Endothelial cell of umbilical vein (primary cell): Measurements from ENCODE around the gene CILP. TPM values are rescaled to one million over a fixed set of nuclear protein-coding genes. Genes with fewer than 3 reads are reported as not detected.

Experiments
- BruUV-seq: library from RNA; stranded (reverse); fragments of 400-500 nt; replicated peaks from 2 replicates; lab custom pipeline; 2021; lab: Mats Ljungman, UMichigan
- CTCF ChIA-PET: fragments of 300-600, 350-600 bp; sonication (Branson Sonifier 250); formaldehyde crosslinking; loops from one replicate; lab custom pipeline; 2021; ENCODE audit warnings: antibody characterized with exemption, inconsistent platforms; lab: Charles Lee
- POLR2A ChIA-PET: fragments of 300-600, 350-600 bp; sonication (Branson Sonifier 250); formaldehyde crosslinking; loops from one replicate; lab custom pipeline; 2021; ENCODE audit warnings: antibody characterized with exemption, inconsistent platforms; lab: Charles Lee
- DNase-seq: peaks from one replicate; pipeline ENCODE4 v3.0.0-alpha.2; 2011; ENCODE audit warnings: low read depth, low spot score
- FAIRE-seq: peaks from 2 replicates; lab custom pipeline; 2011; peaks lifted over from hg19 to GRCh38; lab: Jason Lieb, UNC
- H2AFZ ChIP-seq: 2 replicates; pipeline ENCODE4 v1.6.0; 2012; ENCODE audit warnings: low read depth, low read length, control low read depth, inconsistent platforms
- H3K27ac ChIP-seq: 2 replicates; pipeline ENCODE4 v1.5.1; 2011; ENCODE audit warnings: low read depth, mild to moderate bottlenecking, control low read depth, low read length, moderate library complexity; ENCODE audit not compliant: insufficient read depth
- H3K27me3 ChIP-seq, 2 experiments: 2 replicates each; pipeline versions ENCODE4 v1.6.0 to v1.6.1; 2011; ENCODE audit warnings: low read length in 2 of 2, mixed read lengths in 1 of 2; ENCODE audit not compliant: control insufficient read depth in 2 of 2, insufficient read depth in 2 of 2
- H3K36me3 ChIP-seq, 2 experiments: 2 replicates in 1 of 2; 3 replicates in 1 of 2; pipeline ENCODE4 v1.5.1; 2011; ENCODE audit warnings: low read length in 2 of 2, mild to moderate bottlenecking in 1 of 2, moderate library complexity in 1 of 2; ENCODE audit not compliant: control insufficient read depth in 2 of 2, insufficient read depth in 2 of 2; ENCODE audit errors: extremely low read depth in 1 of 2
- H3K4me1 ChIP-seq: 3 replicates; pipeline ENCODE4 v1.5.1; 2011; ENCODE audit warnings: mild to moderate bottlenecking, low read length; ENCODE audit not compliant: control insufficient read depth, insufficient read depth; ENCODE audit errors: extremely low read depth
- H3K4me2 ChIP-seq: 2 replicates; pipeline ENCODE4 v1.6.1; 2011; ENCODE audit warnings: low read length, control low read depth, mixed read lengths; ENCODE audit not compliant: insufficient read depth
- H3K4me3 ChIP-seq, 3 experiments: fragments of 200-600 bp in 1 of 3; sonication (generic), shearing (Covaris generic) in 1 of 3; replicated peaks in 1 of 3; 2 replicates each; pipeline ENCODE4 v1.5.1; 2011 to 2016; ENCODE audit warnings: control low read depth in 3 of 3, low read length in 3 of 3, mild to moderate bottlenecking in 2 of 3, inconsistent platforms in 1 of 3, low read depth in 1 of 3, moderate library complexity in 1 of 3; ENCODE audit not compliant: insufficient read depth in 1 of 3
- H3K79me2 ChIP-seq: 2 replicates; pipeline ENCODE4 v1.6.0; 2012; ENCODE audit warnings: low read length, inconsistent platforms; ENCODE audit not compliant: control insufficient read depth, insufficient read depth
- H3K9ac ChIP-seq: replicated peaks from 2 replicates; pipeline ENCODE3; 2011; ENCODE audit warnings: low read length, control low read depth; ENCODE audit not compliant: insufficient read depth; ENCODE audit errors: extremely low read depth
- H3K9me1 ChIP-seq: replicated peaks from 3 replicates; pipeline ENCODE4 v1.6.0; 2011; ENCODE audit warnings: mild to moderate bottlenecking, low read length; ENCODE audit not compliant: control insufficient read depth, insufficient read depth; ENCODE audit errors: extremely low read depth
- H3K9me3 ChIP-seq: replicated peaks from 2 replicates; pipeline ENCODE4 v1.5.1; 2012; ENCODE audit warnings: low read length, inconsistent platforms; ENCODE audit not compliant: control insufficient read depth, insufficient read depth
- H4K20me1 ChIP-seq: replicated peaks from 2 replicates; pipeline ENCODE3; 2011; ENCODE audit warnings: mild to moderate bottlenecking, low read length; ENCODE audit not compliant: control insufficient read depth, insufficient read depth; ENCODE audit errors: extremely low read depth
- EZH2 ChIP-seq: IDR thresholded peaks from 2 replicates; pipeline ENCODE4 v1.6.1; 2012; ENCODE audit warnings: borderline replicate concordance, low read depth, mild to moderate bottlenecking, moderate library complexity, low read length, inconsistent platforms; ENCODE audit not compliant: severe bottlenecking
- GATA2 ChIP-seq: IDR thresholded peaks from 2 replicates; pipeline ENCODE4 v1.7.0; 2011; ENCODE audit warnings: low read depth, mild to moderate bottlenecking, moderate library complexity, mixed read lengths, low read length; ENCODE audit not compliant: insufficient read length, insufficient read depth
- JUN ChIP-seq: IDR thresholded peaks from 2 replicates; pipeline ENCODE4 v1.6.1; 2011; ENCODE audit warnings: borderline replicate concordance, low read depth; ENCODE audit not compliant: insufficient read length, insufficient read depth
- MAX ChIP-seq: IDR thresholded peaks from 2 replicates; pipeline ENCODE4 v1.6.1; 2011; ENCODE audit not compliant: insufficient read depth, insufficient read length
- MYC ChIP-seq: IDR thresholded peaks from one replicate; pipeline ENCODE4 v1.6.1; 2011; ENCODE audit warnings: mild to moderate bottlenecking, low read depth, low read length
- POLR2A ChIP-seq: IDR thresholded peaks from 2 replicates; pipeline ENCODE4 v1.6.1; 2012; ENCODE audit warnings: low read depth, mild to moderate bottlenecking, control low read depth, low read length
- POLR2AphosphoS5 ChIP-seq: IDR thresholded peaks from 2 replicates; pipeline ENCODE4 v1.6.1; 2012; ENCODE audit warnings: low read depth, mild to moderate bottlenecking, control low read depth, low read length, moderate library complexity; ENCODE audit not compliant: insufficient read depth
- dilution Hi-C: fragments of 300-500 bp; cut with MboI; formaldehyde crosslinking; loops from one replicate; pipeline ENCODE4 v1.15.0; 2019; ENCODE audit warnings: low sequenced_read_pairs; ENCODE audit not compliant: extremely low pct_ligation_motif_present
- intact Hi-C: fragments of 100-400 bp; cut with micrococcal nuclease; formaldehyde crosslinking; loops from one replicate; pipeline ENCODE4 v1.10.0; 2022
- polyA plus RNA-seq, 4 experiments: library from polyadenylated mRNA; depleted of rRNA in 3 of 4; stranded (reverse) in 3 of 4; unstranded in 1 of 4; fragments of >200 nt; gene quantifications; 2 replicates each; pipeline versions ENCODE4 v1.2.1 to v1.2.3, GENCODE V29; 2011 to 2012; ENCODE audit warnings: missing spikeins in 1 of 4
- total RNA-seq: library from RNA; stranded (reverse); gene quantifications from 2 replicates; pipeline ENCODE4 v1.2.3, GENCODE V29; 2021
- TF ChIP-seq, protein P1 (sequence below), 2 donors: IDR thresholded peaks; 1 replicate in 1 of 2; 2 replicates in 1 of 2; pipeline ENCODE4 v1.5.1; 2011; ENCODE audit warnings: low read length in 2 of 2, mild to moderate bottlenecking in 2 of 2, moderate library complexity in 2 of 2, control low read depth in 1 of 2, inconsistent platforms in 1 of 2, low read depth in 1 of 2; ENCODE audit not compliant: insufficient read depth in 1 of 2; ENCODE audit errors: extremely low read depth in 1 of 2

The CILP gene
- total and polyA plus RNA-seq, 2 donors (not counting 3 experiments of a cell fraction or from before 2014, with no cell fraction given): 0.01 TPM; not detected in 1

GRCh38 chr15:65212097-65212496 lies 824 bp upstream of the CILP start:
- BruUV-seq: no TSS peak
- FAIRE-seq (no peak), DNase-seq (no peak)
- Histone ChIP-seq H3K4me3 (no peak overlapping the region), H2AFZ (no peak overlapping the region), H3K9me1 (no peaks in the 10 kb centered on the region), H3K4me2 (no peak overlapping the region), H3K27ac (no peak overlapping the region), H3K4me1 (no peaks in the 10 kb centered on the region), H4K20me1 (no peaks in the 10 kb centered on the region), H3K36me3 (no peaks in the 10 kb centered on the region), H3K27me3 (peaks cover 0 to 8% of the 10 kb centered on the region in 2 experiments), H3K9ac (no peak overlapping the region), H3K79me2 (no peaks in the 10 kb centered on the region), H3K9me3 (no peaks in the 10 kb centered on the region)
- TF ChIP-seq EZH2: no peak
- TF ChIP-seq POLR2AphosphoS5: no peak
- no peak for TF ChIP-seq JUN
- no peak for TF ChIP-seq MYC
- TF ChIP-seq MAX: no peak
- no peak for TF ChIP-seq GATA2
- TF ChIP-seq, protein P1, sequence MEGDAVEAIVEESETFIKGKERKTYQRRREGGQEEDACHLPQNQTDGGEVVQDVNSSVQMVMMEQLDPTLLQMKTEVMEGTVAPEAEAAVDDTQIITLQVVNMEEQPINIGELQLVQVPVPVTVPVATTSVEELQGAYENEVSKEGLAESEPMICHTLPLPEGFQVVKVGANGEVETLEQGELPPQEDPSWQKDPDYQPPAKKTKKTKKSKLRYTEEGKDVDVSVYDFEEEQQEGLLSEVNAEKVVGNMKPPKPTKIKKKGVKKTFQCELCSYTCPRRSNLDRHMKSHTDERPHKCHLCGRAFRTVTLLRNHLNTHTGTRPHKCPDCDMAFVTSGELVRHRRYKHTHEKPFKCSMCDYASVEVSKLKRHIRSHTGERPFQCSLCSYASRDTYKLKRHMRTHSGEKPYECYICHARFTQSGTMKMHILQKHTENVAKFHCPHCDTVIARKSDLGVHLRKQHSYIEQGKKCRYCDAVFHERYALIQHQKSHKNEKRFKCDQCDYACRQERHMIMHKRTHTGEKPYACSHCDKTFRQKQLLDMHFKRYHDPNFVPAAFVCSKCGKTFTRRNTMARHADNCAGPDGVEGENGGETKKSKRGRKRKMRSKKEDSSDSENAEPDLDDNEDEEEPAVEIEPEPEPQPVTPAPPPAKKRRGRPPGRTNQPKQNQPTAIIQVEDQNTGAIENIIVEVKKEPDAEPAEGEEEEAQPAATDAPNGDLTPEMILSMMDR (IDR thresholded peaks at IDR 0.05; ENCODE audit: extremely low read depth in 1 of 2, insufficient read depth in 1 of 2, low read depth in 1 of 2, low read length in 2 of 2): peak; percentile 50 to 52
- no peak for TF ChIP-seq POLR2A
- dilution Hi-C loops: no loop called here
- CTCF ChIA-PET: interaction anchor here (0.7 to 1.9 kb wide), 4 partner anchors 9 to 18 kb away, joined by 3 to 10 read pairs (median 5); no protein-coding TSS in a partner anchor
- intact Hi-C loops: no loop called here
- POLR2A ChIA-PET: no interaction called here
